Esophagus (tissue), 2 donors: ENCODE results near the gene MKRN3. TPM values are rescaled to one million over a fixed set of nuclear protein-coding genes. Genes with fewer than 3 reads are reported as not detected.

Experiments used
- H3K27ac ChIP-seq, 2 donors: one replicate each; pipeline ENCODE4 v1.5.1; 2013; ENCODE audit warnings: low read depth in 2 of 2, mild to moderate bottlenecking in 2 of 2, inconsistent platforms in 1 of 2, low read length in 1 of 2, moderate library complexity in 1 of 2
- H3K27me3 ChIP-seq, 2 donors: one replicate each; pipeline ENCODE4 v1.6.1; 2013; ENCODE audit warnings: low read length in 2 of 2, control low read depth in 1 of 2, mild to moderate bottlenecking in 1 of 2; ENCODE audit not compliant: insufficient read depth in 2 of 2, control insufficient read depth in 1 of 2
- H3K36me3 ChIP-seq, 2 donors: one replicate each; pipeline ENCODE4 v1.6.1; 2013; ENCODE audit warnings: low read length in 1 of 2; ENCODE audit not compliant: control insufficient read depth in 2 of 2, insufficient read depth in 2 of 2
- H3K4me1 ChIP-seq, 2 donors: one replicate each; pipeline ENCODE4 v1.6.1; 2013; ENCODE audit warnings: low read length in 1 of 2; ENCODE audit not compliant: control insufficient read depth in 2 of 2, insufficient read depth in 2 of 2
- H3K4me3 ChIP-seq, 2 donors: one replicate each; pipeline ENCODE4 v1.5.1; 2013; ENCODE audit warnings: low read length in 2 of 2, mild to moderate bottlenecking in 2 of 2, low read depth in 1 of 2, moderate library complexity in 1 of 2
- H3K9me3 ChIP-seq, 2 donors: one replicate each; pipeline ENCODE4 v1.6.1; 2013; ENCODE audit warnings: mild to moderate bottlenecking in 2 of 2, low read depth in 1 of 2, low read length in 1 of 2, moderate library complexity in 1 of 2; ENCODE audit not compliant: control insufficient read depth in 2 of 2, insufficient read depth in 1 of 2
- WGBS, 2 donors: extraction: QIAGEN DNeasy Blood & Tissue Kit; methylation state at CpG; one replicate each; pipeline ENCODE4 v1.1.7; 2013; 5-methylcytosine and 5-hydroxymethylcytosine counted together
- polyA plus RNA-seq, 2 donors: library from polyadenylated mRNA; stranded (reverse); fragments of 200-250 nt; gene quantifications; one replicate each; pipeline ENCODE4 v1.2.3, GENCODE V29; 2013
- donor health status: healthy with polysubstance abuse.
- donor health status: Bipolar disorder and iron deficiency.

Gene MKRN3
- polyA plus RNA-seq, 2 donors = 1.5 to 1.9 TPM

DNA sequence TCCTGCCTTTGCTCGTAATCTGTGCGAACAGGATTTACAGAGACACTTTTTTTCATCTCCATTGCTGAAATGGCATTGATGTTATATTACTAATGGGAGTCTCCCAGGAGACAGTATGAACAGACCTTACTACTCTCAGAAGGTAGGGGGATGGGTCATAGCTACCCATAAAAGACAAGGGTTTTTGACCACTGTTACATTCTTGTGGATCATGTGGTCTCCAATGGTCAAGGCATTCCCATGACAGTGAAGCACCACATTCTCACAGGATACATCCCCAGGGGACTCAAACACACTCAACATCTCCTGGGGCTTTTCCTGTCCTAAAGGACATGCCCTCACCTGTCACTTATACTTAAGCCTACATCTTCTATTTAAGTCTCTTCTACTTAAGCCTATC lies 40.8 kb downstream of the MKRN3 start:
- Histone ChIP-seq H3K4me1 (no peaks in the 10 kb centered on the region), H3K27ac (no peak overlapping the region), H3K4me3 (no peak overlapping the region), H3K27me3 (no peaks in the 10 kb centered on the region), H3K9me3 (peaks cover 0 to 3% of the 10 kb centered on the region in 2 donors), H3K36me3 (no peaks in the 10 kb centered on the region)
- 85 to 86% methylated on average over 2 of the region's 2 CpGs for WGBS, 2 donors

DNA sequence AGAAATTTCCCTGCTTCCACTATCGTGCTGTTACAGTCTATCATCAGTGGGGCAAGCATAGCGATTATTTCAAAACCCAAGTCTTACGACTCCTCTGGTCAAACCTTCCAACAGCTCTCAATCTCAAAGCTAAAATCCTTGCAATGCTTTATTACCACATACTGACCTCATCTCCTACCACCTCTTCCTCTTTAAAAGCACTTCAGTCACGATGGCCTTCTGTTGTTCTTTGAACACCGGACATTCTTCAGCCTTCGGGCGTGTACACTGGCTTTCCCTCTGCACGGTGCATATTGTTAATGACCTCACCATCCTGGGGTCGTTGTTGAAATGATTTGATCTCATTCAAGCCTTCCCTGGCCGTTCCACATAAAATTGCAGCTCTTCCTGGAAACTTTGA lies 51.1 kb downstream of the MKRN3 start:
- no peaks in the 10 kb centered on the region for H3K27me3 ChIP-seq
- no peaks in the 10 kb centered on the region for H3K4me1 ChIP-seq
- peaks cover 0 to 5% of the 10 kb centered on the region in 2 donors for H3K9me3 ChIP-seq
- no peak overlapping the region for H3K27ac ChIP-seq
- 66 to 67% methylated on average over 10 of the region's 10 CpGs for WGBS, 2 donors
- H3K36me3 ChIP-seq = no peaks in the 10 kb centered on the region
- H3K4me3 ChIP-seq = no peak overlapping the region

Other genes starting within 250 kb of the MKRN3 start
- gene GOLGA6L26, start 231.5 kb upstream of the MKRN3 start, polyA plus RNA-seq = not detected
- under 1 TPM; 0.04 to 0.10 TPM for gene GOLGA8S, start 210.9 kb upstream of the MKRN3 start, polyA plus RNA-seq
- not detected for gene GOLGA6L2, start 118.4 kb upstream of the MKRN3 start, polyA plus RNA-seq
- under 1 TPM; 0.01 to 0.02 TPM for gene MAGEL2, start 82.2 kb downstream of the MKRN3 start, polyA plus RNA-seq
- gene NDN, start 121.6 kb downstream of the MKRN3 start, polyA plus RNA-seq = 10 to 100 TPM in 1 of 2 donors, 1 to 10 TPM in 1; 5.1 to 15.8 TPM